Endothelial cell of umbilical vein (primary cell): ENCODE measurements around the gene GAS1. TPM values are rescaled to one million over a fixed set of nuclear protein-coding genes. Genes with fewer than 3 reads are reported as not detected.
A peak's percentile ranks its signal among the peaks of the same experiment; 100 is the strongest.

ENCODE experiments used
- Bru-seq: library from RNA; stranded (reverse); fragments of 400-500 nt; gene quantifications from one replicate; lab custom pipeline; 2021; lab: Mats Ljungman, UMichigan
- BruChase-seq, 2 experiments: library from RNA; stranded (reverse); fragments of 400-500 nt; gene quantifications; one replicate each; lab custom pipeline; 2021; lab: Mats Ljungman, UMichigan
- BruUV-seq: library from RNA; stranded (reverse); fragments of 400-500 nt; replicated peaks from 2 replicates; lab custom pipeline; 2021; lab: Mats Ljungman, UMichigan
- CTCF ChIA-PET: fragments of 300-600, 350-600 bp; sonication (Branson Sonifier 250); formaldehyde crosslinking; loops from one replicate; lab custom pipeline; 2021; ENCODE audit warnings: antibody characterized with exemption, inconsistent platforms; lab: Charles Lee
- POLR2A ChIA-PET: fragments of 300-600, 350-600 bp; sonication (Branson Sonifier 250); formaldehyde crosslinking; loops from one replicate; lab custom pipeline; 2021; ENCODE audit warnings: antibody characterized with exemption, inconsistent platforms; lab: Charles Lee
- DNase-seq: peaks from one replicate; pipeline ENCODE4 v3.0.0-alpha.2; 2011; ENCODE audit warnings: low read depth, low spot score
- FAIRE-seq: peaks from 2 replicates; lab custom pipeline; 2011; peaks lifted over from hg19 to GRCh38; lab: Jason Lieb, UNC
- H2AFZ ChIP-seq: 2 replicates; pipeline ENCODE4 v1.6.0; 2012; ENCODE audit warnings: low read depth, low read length, control low read depth, inconsistent platforms
- H3K27ac ChIP-seq: 2 replicates; pipeline ENCODE4 v1.5.1; 2011; ENCODE audit warnings: low read depth, mild to moderate bottlenecking, control low read depth, low read length, moderate library complexity; ENCODE audit not compliant: insufficient read depth
- H3K27me3 ChIP-seq, 2 experiments: 2 replicates each; pipeline versions ENCODE4 v1.6.0 to v1.6.1; 2011; ENCODE audit warnings: low read length in 2 of 2, mixed read lengths in 1 of 2; ENCODE audit not compliant: control insufficient read depth in 2 of 2, insufficient read depth in 2 of 2
- H3K36me3 ChIP-seq, 2 experiments: 2 replicates in 1 of 2; 3 replicates in 1 of 2; pipeline ENCODE4 v1.5.1; 2011; ENCODE audit warnings: low read length in 2 of 2, mild to moderate bottlenecking in 1 of 2, moderate library complexity in 1 of 2; ENCODE audit not compliant: control insufficient read depth in 2 of 2, insufficient read depth in 2 of 2; ENCODE audit errors: extremely low read depth in 1 of 2
- H3K4me1 ChIP-seq: 3 replicates; pipeline ENCODE4 v1.5.1; 2011; ENCODE audit warnings: mild to moderate bottlenecking, low read length; ENCODE audit not compliant: control insufficient read depth, insufficient read depth; ENCODE audit errors: extremely low read depth
- H3K4me2 ChIP-seq: 2 replicates; pipeline ENCODE4 v1.6.1; 2011; ENCODE audit warnings: low read length, control low read depth, mixed read lengths; ENCODE audit not compliant: insufficient read depth
- H3K4me3 ChIP-seq, 3 experiments: fragments of 200-600 bp in 1 of 3; sonication (generic), shearing (Covaris generic) in 1 of 3; replicated peaks in 1 of 3; 2 replicates each; pipeline ENCODE4 v1.5.1; 2011 to 2016; ENCODE audit warnings: control low read depth in 3 of 3, low read length in 3 of 3, mild to moderate bottlenecking in 2 of 3, inconsistent platforms in 1 of 3, low read depth in 1 of 3, moderate library complexity in 1 of 3; ENCODE audit not compliant: insufficient read depth in 1 of 3
- H3K79me2 ChIP-seq: 2 replicates; pipeline ENCODE4 v1.6.0; 2012; ENCODE audit warnings: low read length, inconsistent platforms; ENCODE audit not compliant: control insufficient read depth, insufficient read depth
- H3K9ac ChIP-seq: replicated peaks from 2 replicates; pipeline ENCODE3; 2011; ENCODE audit warnings: low read length, control low read depth; ENCODE audit not compliant: insufficient read depth; ENCODE audit errors: extremely low read depth
- H3K9me1 ChIP-seq: replicated peaks from 3 replicates; pipeline ENCODE4 v1.6.0; 2011; ENCODE audit warnings: mild to moderate bottlenecking, low read length; ENCODE audit not compliant: control insufficient read depth, insufficient read depth; ENCODE audit errors: extremely low read depth
- H3K9me3 ChIP-seq: replicated peaks from 2 replicates; pipeline ENCODE4 v1.5.1; 2012; ENCODE audit warnings: low read length, inconsistent platforms; ENCODE audit not compliant: control insufficient read depth, insufficient read depth
- H4K20me1 ChIP-seq: replicated peaks from 2 replicates; pipeline ENCODE3; 2011; ENCODE audit warnings: mild to moderate bottlenecking, low read length; ENCODE audit not compliant: control insufficient read depth, insufficient read depth; ENCODE audit errors: extremely low read depth
- CTCF ChIP-seq, 2 donors: IDR thresholded peaks; 1 replicate in 1 of 2; 2 replicates in 1 of 2; pipeline ENCODE4 v1.5.1; 2011; ENCODE audit warnings: low read length in 2 of 2, mild to moderate bottlenecking in 2 of 2, moderate library complexity in 2 of 2, control low read depth in 1 of 2, inconsistent platforms in 1 of 2, low read depth in 1 of 2; ENCODE audit not compliant: insufficient read depth in 1 of 2; ENCODE audit errors: extremely low read depth in 1 of 2
- EZH2 ChIP-seq: IDR thresholded peaks from 2 replicates; pipeline ENCODE4 v1.6.1; 2012; ENCODE audit warnings: borderline replicate concordance, low read depth, mild to moderate bottlenecking, moderate library complexity, low read length, inconsistent platforms; ENCODE audit not compliant: severe bottlenecking
- FOS ChIP-seq: IDR thresholded peaks from 2 replicates; pipeline ENCODE4 v1.6.1; 2011; ENCODE audit warnings: mild to moderate bottlenecking, low read length, moderate library complexity, borderline replicate concordance; ENCODE audit not compliant: insufficient read depth
- GATA2 ChIP-seq: IDR thresholded peaks from 2 replicates; pipeline ENCODE4 v1.7.0; 2011; ENCODE audit warnings: low read depth, mild to moderate bottlenecking, moderate library complexity, mixed read lengths, low read length; ENCODE audit not compliant: insufficient read length, insufficient read depth
- JUN ChIP-seq: IDR thresholded peaks from 2 replicates; pipeline ENCODE4 v1.6.1; 2011; ENCODE audit warnings: borderline replicate concordance, low read depth; ENCODE audit not compliant: insufficient read length, insufficient read depth
- MYC ChIP-seq: IDR thresholded peaks from one replicate; pipeline ENCODE4 v1.6.1; 2011; ENCODE audit warnings: mild to moderate bottlenecking, low read depth, low read length
- POLR2A ChIP-seq: IDR thresholded peaks from 2 replicates; pipeline ENCODE4 v1.6.1; 2012; ENCODE audit warnings: low read depth, mild to moderate bottlenecking, control low read depth, low read length
- POLR2AphosphoS5 ChIP-seq: IDR thresholded peaks from 2 replicates; pipeline ENCODE4 v1.6.1; 2012; ENCODE audit warnings: low read depth, mild to moderate bottlenecking, control low read depth, low read length, moderate library complexity; ENCODE audit not compliant: insufficient read depth
- dilution Hi-C: fragments of 300-500 bp; cut with MboI; formaldehyde crosslinking; loops from one replicate; pipeline ENCODE4 v1.15.0; 2019; ENCODE audit warnings: low sequenced_read_pairs; ENCODE audit not compliant: extremely low pct_ligation_motif_present
- intact Hi-C: fragments of 100-400 bp; cut with micrococcal nuclease; formaldehyde crosslinking; loops from one replicate; pipeline ENCODE4 v1.10.0; 2022
- long read RNA-seq: library from polyadenylated mRNA; stranded (forward); transcript quantifications from one replicate; pipeline ENCODE4 v2.0.0, GENCODE V29; 2021
- polyA minus RNA-seq, 3 experiments: library from RNA; depleted of rRNA, polyadenylated mRNA; stranded (reverse); fragments of >200 nt; gene quantifications; 1 replicate in 1 of 3; 2 replicates in 2 of 3; pipeline ENCODE4 v1.2.3, GENCODE V29; 2011
- polyA plus RNA-seq, 4 experiments: library from polyadenylated mRNA; depleted of rRNA in 3 of 4; stranded (reverse) in 3 of 4; unstranded in 1 of 4; fragments of >200 nt; gene quantifications; 2 replicates each; pipeline versions ENCODE4 v1.2.1 to v1.2.3, GENCODE V29; 2011 to 2012; ENCODE audit warnings: missing spikeins in 1 of 4
- total RNA-seq: library from RNA; stranded (reverse); gene quantifications from 2 replicates; pipeline ENCODE4 v1.2.3, GENCODE V29; 2021
- TF ChIP-seq, protein P1 (sequence below): IDR thresholded peaks from 2 replicates; pipeline ENCODE4 v1.6.1; 2011; ENCODE audit not compliant: insufficient read depth, insufficient read length

The GAS1 gene, protein sequence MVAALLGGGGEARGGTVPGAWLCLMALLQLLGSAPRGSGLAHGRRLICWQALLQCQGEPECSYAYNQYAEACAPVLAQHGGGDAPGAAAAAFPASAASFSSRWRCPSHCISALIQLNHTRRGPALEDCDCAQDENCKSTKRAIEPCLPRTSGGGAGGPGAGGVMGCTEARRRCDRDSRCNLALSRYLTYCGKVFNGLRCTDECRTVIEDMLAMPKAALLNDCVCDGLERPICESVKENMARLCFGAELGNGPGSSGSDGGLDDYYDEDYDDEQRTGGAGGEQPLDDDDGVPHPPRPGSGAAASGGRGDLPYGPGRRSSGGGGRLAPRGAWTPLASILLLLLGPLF
- 0.15 and 0.18 TPM in 2 replicates for total RNA-seq
- polyA plus RNA-seq, result 0.06 and 0.10 TPM in 2 replicates
- 0.03 and 0.04 TPM in 2 replicates for polyA plus RNA-seq (2011; cell fraction: cytosol; rRNA removed)
- polyA plus RNA-seq (2011; cell fraction: nucleus; rRNA removed), result 0.04 TPM in 1 of 2 replicates, not detected in the other
- not detected in 2 replicates for polyA plus RNA-seq (2012)
- 0.06 and 0.12 TPM in 2 replicates for polyA minus RNA-seq
- 81.0 TPM for polyA minus RNA-seq (2011; cell fraction: cytosol; rRNA and poly(A)+ RNA removed)
- 0.34 TPM in 2 replicates for polyA minus RNA-seq (2011; cell fraction: nucleus; rRNA and poly(A)+ RNA removed)
- Bru-seq, nascent RNA, result percentile 28 among the genes with signal in this experiment
- BruChase-seq, experiment 1, labeled RNA remaining after a 6-hour chase, result not detected
- not detected for BruChase-seq, experiment 2, labeled RNA remaining after a 2-hour chase
- long read RNA-seq, result 0 reads

DNA sequence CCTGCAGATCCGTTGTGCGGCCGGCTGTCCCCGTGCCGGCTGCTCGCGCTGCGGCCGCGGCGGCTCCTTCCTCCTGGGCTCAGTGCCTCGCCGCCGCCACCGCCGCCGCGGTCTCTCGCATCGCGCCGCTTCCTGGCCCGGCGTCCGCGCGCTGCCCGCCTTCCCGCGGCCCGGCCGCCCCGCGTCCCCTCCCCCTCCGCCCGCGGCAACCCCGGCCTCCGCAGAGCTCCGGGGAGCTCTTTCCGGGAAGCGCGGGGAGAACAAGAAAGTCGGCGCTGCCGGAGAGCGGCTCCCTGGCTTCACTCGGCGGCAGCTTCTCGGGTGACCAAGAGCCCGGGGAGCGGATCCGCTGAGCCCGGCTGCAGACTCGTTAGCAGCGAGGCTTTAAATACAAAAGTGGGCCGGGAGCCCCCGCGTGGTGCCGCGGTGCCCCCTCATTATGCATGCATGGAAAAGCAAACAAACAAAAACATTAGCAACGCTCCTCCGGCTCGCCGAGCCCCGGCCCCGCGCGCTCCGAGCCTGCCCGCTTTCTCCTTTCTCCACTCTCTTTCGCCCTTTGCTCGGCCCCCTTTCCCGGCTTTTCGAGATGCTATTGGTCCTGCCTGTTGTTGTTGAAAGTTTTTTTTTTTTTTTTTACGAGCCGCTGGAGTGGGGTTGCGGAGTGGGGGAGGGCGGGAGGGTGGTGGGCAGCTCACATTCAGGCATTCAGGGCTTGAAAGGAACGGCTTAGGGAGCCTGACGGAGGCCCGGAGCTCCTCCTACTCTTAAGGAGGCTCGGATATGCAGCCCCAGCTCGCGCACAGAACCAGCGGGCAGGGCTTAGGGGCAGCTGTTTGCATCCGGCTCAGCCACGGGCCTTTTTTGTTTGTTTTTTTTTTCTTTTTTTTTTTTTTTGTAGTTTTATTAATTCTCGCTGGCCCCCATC lies at the start of gene GAS1:
Gene GAS1, minus strand, starts transcription at position 361 of the 928 bp plus-strand sequence. CDS start 727 bp downstream, outside the sequence.
- H3K27ac ChIP-seq, result no peak within 1 kb of the TSS
- peak within 1 kb of the TSS; percentile 59 to 69 (median 69) for H3K4me3 ChIP-seq
- POLR2A ChIA-PET, result interaction anchor here (0.7 kb wide), 2 partner anchors 119 to 273 kb away, joined by 3 read pairs; no protein-coding TSS in a partner anchor
- no peaks in the 10 kb centered on the region for H3K9me3 ChIP-seq
- H4K20me1 ChIP-seq, result no peaks in the 10 kb centered on the region
- no peaks in the 10 kb centered on the region for H3K79me2 ChIP-seq
- H3K4me2 ChIP-seq, result peak within 1 kb of the TSS; percentile 83
- H3K9me1 ChIP-seq, result no peaks in the 10 kb centered on the region
- peak; percentile 64 for FAIRE-seq
- peak within 1 kb of the TSS; percentile 89 for H2AFZ ChIP-seq
- dilution Hi-C loops (no loop called here), intact Hi-C loops (loop anchor here (1.0 to 10.0 kb wide), 6 partner anchors 201 to 1203 kb away; partner anchors contain the start of genes AGTPBP1, ISCA1 and TUT7)
- peaks cover 3% of the 10 kb centered on the region for H3K4me1 ChIP-seq
- no TSS peak for BruUV-seq
- TF ChIP-seq CTCF (IDR thresholded peaks at IDR 0.05; ENCODE audit: extremely low read depth in 1 of 2, insufficient read depth in 1 of 2, low read depth in 1 of 2, low read length in 2 of 2) (no peak), EZH2 (no peak), POLR2AphosphoS5 (no peak), GATA2 (no peak), POLR2A (no peak), FOS (no peak), MYC (no peak), JUN (no peak)
- TF ChIP-seq, protein P1, sequence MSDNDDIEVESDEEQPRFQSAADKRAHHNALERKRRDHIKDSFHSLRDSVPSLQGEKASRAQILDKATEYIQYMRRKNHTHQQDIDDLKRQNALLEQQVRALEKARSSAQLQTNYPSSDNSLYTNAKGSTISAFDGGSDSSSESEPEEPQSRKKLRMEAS, result no peak
- peaks cover 13 to 25% of the 10 kb centered on the region in 2 experiments for H3K27me3 ChIP-seq
- peak; percentile 84 for DNase-seq
- no peak within 1 kb of the TSS for H3K9ac ChIP-seq
- H3K36me3 ChIP-seq, result no peaks in the 10 kb centered on the region
- CTCF ChIA-PET, result interaction anchor here (0.8 to 2.2 kb wide), 10 partner anchors 8 to 779 kb away, joined by 3 to 10 read pairs (median 4); partner anchors contain the start of gene CTSL
